Mammary epithelial cell (primary cell): ENCODE results near the gene MRPS11.
A peak's percentile ranks its signal among the peaks of the same experiment; 100 is the strongest.

Experiments
- EZH2 ChIP-seq: IDR thresholded peaks from 2 replicates; pipeline ENCODE4 v1.6.1; 2012; ENCODE audit warnings: low read length, inconsistent platforms, borderline replicate concordance
- TF ChIP-seq, protein P1 (sequence below), 2 donors: IDR thresholded peaks in 1 of 2; conservative IDR thresholded peaks in 1 of 2; 2 replicates each; pipeline ENCODE4 v1.5.1; 2011 to 2012; ENCODE audit warnings: inconsistent platforms in 2 of 2, low read length in 2 of 2, mild to moderate bottlenecking in 2 of 2, control low read depth in 1 of 2, low read depth in 1 of 2; ENCODE audit not compliant: insufficient read depth in 1 of 2; ENCODE audit errors: extremely low read depth in 1 of 2

- TF ChIP-seq, protein P1, sequence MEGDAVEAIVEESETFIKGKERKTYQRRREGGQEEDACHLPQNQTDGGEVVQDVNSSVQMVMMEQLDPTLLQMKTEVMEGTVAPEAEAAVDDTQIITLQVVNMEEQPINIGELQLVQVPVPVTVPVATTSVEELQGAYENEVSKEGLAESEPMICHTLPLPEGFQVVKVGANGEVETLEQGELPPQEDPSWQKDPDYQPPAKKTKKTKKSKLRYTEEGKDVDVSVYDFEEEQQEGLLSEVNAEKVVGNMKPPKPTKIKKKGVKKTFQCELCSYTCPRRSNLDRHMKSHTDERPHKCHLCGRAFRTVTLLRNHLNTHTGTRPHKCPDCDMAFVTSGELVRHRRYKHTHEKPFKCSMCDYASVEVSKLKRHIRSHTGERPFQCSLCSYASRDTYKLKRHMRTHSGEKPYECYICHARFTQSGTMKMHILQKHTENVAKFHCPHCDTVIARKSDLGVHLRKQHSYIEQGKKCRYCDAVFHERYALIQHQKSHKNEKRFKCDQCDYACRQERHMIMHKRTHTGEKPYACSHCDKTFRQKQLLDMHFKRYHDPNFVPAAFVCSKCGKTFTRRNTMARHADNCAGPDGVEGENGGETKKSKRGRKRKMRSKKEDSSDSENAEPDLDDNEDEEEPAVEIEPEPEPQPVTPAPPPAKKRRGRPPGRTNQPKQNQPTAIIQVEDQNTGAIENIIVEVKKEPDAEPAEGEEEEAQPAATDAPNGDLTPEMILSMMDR (conservative IDR thresholded peaks at IDR 0.05 in 1 of 2, IDR thresholded peaks at IDR 0.05 in 1 of 2; ENCODE audit: extremely low read depth in 1 of 2, insufficient read depth in 1 of 2, low read depth in 1 of 2, low read length in 2 of 2) = peak; percentile 85 to 87
- no peak for TF ChIP-seq EZH2
Observed at GRCh38 chr15:88450125-88450798, 17.2 kb upstream of the MRPS11 start.
